ENCODE measurements around the gene HNRNPF. TPM values are rescaled to one million over a fixed set of nuclear protein-coding genes. Genes with fewer than 3 reads are reported as not detected.
"Not testable (repeated sequence)": the region's sequence is repeated elsewhere in the genome, so short reads cannot be mapped to it uniquely, and the experiment has no call there.

The HNRNPF gene
- total and polyA plus RNA-seq, 5 donors from 2014 or later, result 143 to 350 (median 316) TPM

DNA sequence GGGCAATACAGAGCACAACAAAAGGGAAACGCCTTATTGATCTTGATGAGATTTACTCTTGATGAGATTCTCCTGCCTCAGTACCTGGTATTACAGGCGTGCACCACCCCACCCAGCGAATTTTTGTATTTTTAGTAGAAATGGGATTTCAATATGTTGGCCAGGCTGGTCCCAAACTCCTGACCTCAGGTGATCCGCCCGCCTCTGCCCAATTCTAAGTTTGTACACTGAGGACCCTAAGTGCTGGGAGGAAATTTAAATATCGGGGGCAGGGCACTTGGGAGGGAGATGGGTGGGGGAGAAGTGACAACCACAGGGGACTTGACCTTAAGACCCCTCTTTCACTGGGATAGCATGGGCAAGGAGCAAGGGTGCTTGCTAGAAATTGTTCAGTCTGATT, 14.1 kb downstream of the HNRNPF start:
- H3K36me3 ChIP-seq (ENCODE audit: control insufficient read depth, insufficient read depth, low read length), result peaks cover 49% of the 10 kb centered on the region
- peak overlapping the region; percentile 80 for H3K4me3 ChIP-seq (ENCODE audit: low read depth, low read length)

DNA sequence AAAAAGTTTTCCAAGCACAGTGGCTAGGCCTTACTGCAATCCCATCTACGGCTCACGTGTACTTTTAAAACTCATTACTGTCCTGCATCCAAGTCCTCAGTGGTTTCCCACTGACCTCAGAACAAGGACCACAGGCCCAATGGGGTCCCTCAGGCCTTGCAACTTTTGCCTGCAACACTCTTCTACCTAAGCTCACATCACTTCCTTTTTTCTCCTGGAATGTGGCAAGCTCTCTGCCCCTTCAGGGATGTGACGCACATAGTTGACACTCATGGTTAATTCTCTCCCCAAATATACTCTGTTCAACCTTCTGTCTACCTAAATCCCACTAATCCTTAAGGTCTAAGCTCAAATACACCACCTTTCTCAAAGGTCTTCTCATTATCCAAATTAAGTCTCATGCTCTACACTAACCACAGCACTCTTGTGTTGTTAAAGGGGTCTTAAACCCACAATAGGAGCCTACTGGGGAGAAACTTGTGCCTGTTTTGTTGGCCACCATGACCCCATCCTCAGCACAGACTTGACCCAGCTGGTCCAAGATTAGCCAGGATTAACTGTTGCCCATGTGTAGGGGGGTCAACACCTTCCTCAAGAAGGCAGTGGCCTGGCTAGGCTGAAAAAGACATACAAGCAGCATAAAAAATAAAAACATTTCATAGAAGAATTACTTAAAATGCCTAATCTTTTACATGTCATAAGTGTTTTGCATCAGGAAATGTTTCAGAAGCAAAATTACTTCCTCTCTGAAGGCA, 15.2 kb downstream of the HNRNPF start:
- Mint-ChIP-seq H3K4me1 (peaks cover 21 to 86% (median 63%) of the 10 kb centered on the region in 4 donors), H3K4me3 (peak overlapping the region in 1 of 4 donors; percentile 97), H3K27ac (peak overlapping the region; percentile 22 to 97 (median 77)), H3K36me3 (peaks cover 36% of the 10 kb centered on the region), H3K9me3 (no peaks in the 10 kb centered on the region), H3K27me3 (no peaks in the 10 kb centered on the region)
- no peaks in the 10 kb centered on the region for H3K27me3 ChIP-seq (ENCODE audit: control insufficient read depth, insufficient read depth, low read length)
- peaks cover 60% of the 10 kb centered on the region for H3K36me3 ChIP-seq (ENCODE audit: control insufficient read depth, insufficient read depth, low read length)
- ATAC-seq (ENCODE audit: low read depth in 2 of 2) (no peak), DNase-seq (no peak)
- H3K9me3 ChIP-seq (ENCODE audit: control insufficient read depth in 2 of 2, low read length in 2 of 2), result no peaks in the 10 kb centered on the region
- peak overlapping the region; percentile 53 for H3K4me3 ChIP-seq (ENCODE audit: low read depth, low read length)
- H3K27ac ChIP-seq (ENCODE audit: insufficient read depth, low read length, poor library complexity, severe bottlenecking), result peak overlapping the region; percentile 97
- H3K4me1 ChIP-seq (ENCODE audit: control insufficient read depth, insufficient read depth, low read length, poor library complexity, severe bottlenecking), result peaks cover 73% of the 10 kb centered on the region

More for the DNA sequence above, 14.1 kb downstream of the HNRNPF start:
- ATAC-seq (ENCODE audit: low read depth in 2 of 2), result no peak
- no peaks in the 10 kb centered on the region for H3K9me3 Mint-ChIP-seq
- Histone ChIP-seq H3K9me3 (ENCODE audit: control insufficient read depth in 2 of 2, low read length in 2 of 2) (no peaks in the 10 kb centered on the region), H3K27me3 (ENCODE audit: control insufficient read depth, insufficient read depth, low read length) (no peaks in the 10 kb centered on the region), H3K27ac (ENCODE audit: insufficient read depth, low read length, poor library complexity, severe bottlenecking) (peak overlapping the region; percentile 97), H3K4me1 (ENCODE audit: control insufficient read depth, insufficient read depth, low read length, poor library complexity, severe bottlenecking) (peaks cover 78% of the 10 kb centered on the region)
- peak overlapping the region; percentile 90 to 97 (median 94) for H3K4me3 Mint-ChIP-seq
- peak overlapping the region; percentile 91 to 99 (median 97) for H3K27ac Mint-ChIP-seq
- no peaks in the 10 kb centered on the region for H3K27me3 Mint-ChIP-seq
- no peak for DNase-seq
- peaks cover 32% of the 10 kb centered on the region for H3K36me3 Mint-ChIP-seq
- peaks cover 23 to 86% (median 65%) of the 10 kb centered on the region in 4 donors for H3K4me1 Mint-ChIP-seq

DNA sequence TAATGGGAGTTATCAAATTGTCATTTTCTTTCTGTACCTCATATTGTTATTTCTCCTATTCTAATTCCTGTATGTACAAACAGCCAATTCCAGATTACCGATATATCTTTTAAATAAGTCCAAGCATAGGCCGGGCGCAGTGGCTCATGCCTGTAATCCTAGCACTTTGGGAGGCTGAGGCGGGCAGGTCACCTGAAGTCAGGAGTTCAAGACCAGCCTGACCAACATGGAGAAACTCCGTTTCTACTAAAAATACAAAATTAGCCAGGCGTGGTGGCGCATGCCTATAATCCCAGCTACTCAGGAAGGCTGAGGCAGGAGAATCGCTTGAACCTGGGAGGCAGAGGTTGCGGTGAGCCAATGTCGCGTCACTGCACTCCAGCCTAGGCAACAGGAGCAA, 15.8 kb downstream of the HNRNPF start:
- Mint-ChIP-seq H3K27ac (peak overlapping the region; percentile 16 to 55 (median 48)), H3K4me1 (peaks cover 27 to 86% (median 65%) of the 10 kb centered on the region in 4 donors), H3K36me3 (peaks cover 42% of the 10 kb centered on the region), H3K4me3 (peak overlapping the region in 3 of 4 donors; percentile 0 to 61 (median 8))
- H3K27me3 ChIP-seq (ENCODE audit: control insufficient read depth, insufficient read depth, low read length); H3K27me3 Mint-ChIP-seq; DNase-seq; H3K9me3 Mint-ChIP-seq; ATAC-seq (ENCODE audit: low read depth in 2 of 2); H3K9me3 ChIP-seq (ENCODE audit: control insufficient read depth in 2 of 2, low read length in 2 of 2); H3K4me3 ChIP-seq (ENCODE audit: low read depth, low read length): not testable (repeated sequence)
- peak overlapping the region; percentile 97 for H3K27ac ChIP-seq (ENCODE audit: insufficient read depth, low read length, poor library complexity, severe bottlenecking)
- H3K36me3 ChIP-seq (ENCODE audit: control insufficient read depth, insufficient read depth, low read length), result peaks cover 66% of the 10 kb centered on the region
- peaks cover 71% of the 10 kb centered on the region for H3K4me1 ChIP-seq (ENCODE audit: control insufficient read depth, insufficient read depth, low read length, poor library complexity, severe bottlenecking)

DNA sequence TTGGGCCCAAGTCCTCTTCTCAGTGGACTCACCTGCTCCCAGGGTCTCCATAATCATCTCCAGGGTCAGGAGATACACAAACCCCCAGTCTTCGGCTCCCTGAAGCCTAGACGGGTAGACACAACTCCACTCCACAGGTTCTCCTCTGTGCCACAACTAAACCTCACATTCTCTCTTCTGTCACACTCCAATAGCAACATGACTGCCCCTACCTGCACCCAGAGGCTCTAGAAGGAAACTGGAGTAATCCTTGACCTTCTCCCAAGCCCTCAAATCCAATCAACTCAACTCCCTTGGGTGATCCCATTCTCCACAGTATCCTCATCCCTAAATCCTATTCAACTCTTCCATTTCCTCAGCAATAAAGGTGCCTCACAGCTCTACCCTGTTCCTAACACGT, 16.2 kb downstream of the HNRNPF start:
- H3K27ac ChIP-seq (ENCODE audit: insufficient read depth, low read length, poor library complexity, severe bottlenecking), result peak overlapping the region; percentile 38
- no peak overlapping the region for H3K4me3 ChIP-seq (ENCODE audit: low read depth, low read length)
- Mint-ChIP-seq H3K27me3 (no peaks in the 10 kb centered on the region), H3K4me1 (peaks cover 25 to 86% (median 65%) of the 10 kb centered on the region in 4 donors), H3K4me3 (peak overlapping the region in 3 of 4 donors; percentile 0 to 61 (median 8)), H3K9me3 (no peaks in the 10 kb centered on the region), H3K27ac (peak overlapping the region; percentile 48 to 85 (median 55)), H3K36me3 (peaks cover 43% of the 10 kb centered on the region)
- no peak for DNase-seq
- peaks cover 66% of the 10 kb centered on the region for H3K4me1 ChIP-seq (ENCODE audit: control insufficient read depth, insufficient read depth, low read length, poor library complexity, severe bottlenecking)
- peaks cover 70% of the 10 kb centered on the region for H3K36me3 ChIP-seq (ENCODE audit: control insufficient read depth, insufficient read depth, low read length)
- H3K27me3 ChIP-seq (ENCODE audit: control insufficient read depth, insufficient read depth, low read length), result no peaks in the 10 kb centered on the region
- no peak for ATAC-seq (ENCODE audit: low read depth in 2 of 2)
- no peaks in the 10 kb centered on the region for H3K9me3 ChIP-seq (ENCODE audit: control insufficient read depth in 2 of 2, low read length in 2 of 2)

DNA sequence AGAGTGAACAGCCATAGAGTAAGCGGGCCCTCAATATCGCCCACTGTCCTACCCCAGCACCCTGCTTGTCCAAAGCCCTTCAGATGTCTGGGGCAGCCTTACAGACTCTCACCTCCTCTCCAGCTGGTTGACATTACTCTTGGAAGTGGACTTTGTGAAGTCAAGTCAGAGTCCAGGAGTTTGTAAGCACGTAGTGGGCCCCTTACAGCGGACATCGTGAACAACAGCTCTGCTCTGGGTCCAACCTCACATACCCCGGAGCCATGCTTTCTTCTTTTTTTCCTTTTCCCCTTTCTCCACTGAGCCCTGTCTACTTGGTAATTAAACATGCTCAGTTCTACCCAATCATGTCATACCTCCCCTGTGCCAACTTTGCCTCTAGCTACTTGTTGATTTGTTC, 17.5 kb downstream of the HNRNPF start:
- DNase-seq (no peak), ATAC-seq (ENCODE audit: low read depth in 2 of 2) (no peak)
- Mint-ChIP-seq H3K27me3 (no peaks in the 10 kb centered on the region), H3K4me3 (peak overlapping the region in 3 of 4 donors; percentile 5 to 63 (median 11)), H3K4me1 (peaks cover 22 to 91% (median 70%) of the 10 kb centered on the region in 4 donors), H3K27ac (peak overlapping the region in 2 of 3 donors; percentile 54 to 92), H3K9me3 (no peaks in the 10 kb centered on the region), H3K36me3 (peaks cover 52% of the 10 kb centered on the region)
- peaks cover 83% of the 10 kb centered on the region for H3K36me3 ChIP-seq (ENCODE audit: control insufficient read depth, insufficient read depth, low read length)
- peaks cover 60% of the 10 kb centered on the region for H3K4me1 ChIP-seq (ENCODE audit: control insufficient read depth, insufficient read depth, low read length, poor library complexity, severe bottlenecking)
- H3K9me3 ChIP-seq (ENCODE audit: control insufficient read depth in 2 of 2, low read length in 2 of 2), result no peaks in the 10 kb centered on the region
- H3K4me3 ChIP-seq (ENCODE audit: low read depth, low read length), result no peak overlapping the region
- no peaks in the 10 kb centered on the region for H3K27me3 ChIP-seq (ENCODE audit: control insufficient read depth, insufficient read depth, low read length)
- peak overlapping the region; percentile 45 for H3K27ac ChIP-seq (ENCODE audit: insufficient read depth, low read length, poor library complexity, severe bottlenecking)

DNA sequence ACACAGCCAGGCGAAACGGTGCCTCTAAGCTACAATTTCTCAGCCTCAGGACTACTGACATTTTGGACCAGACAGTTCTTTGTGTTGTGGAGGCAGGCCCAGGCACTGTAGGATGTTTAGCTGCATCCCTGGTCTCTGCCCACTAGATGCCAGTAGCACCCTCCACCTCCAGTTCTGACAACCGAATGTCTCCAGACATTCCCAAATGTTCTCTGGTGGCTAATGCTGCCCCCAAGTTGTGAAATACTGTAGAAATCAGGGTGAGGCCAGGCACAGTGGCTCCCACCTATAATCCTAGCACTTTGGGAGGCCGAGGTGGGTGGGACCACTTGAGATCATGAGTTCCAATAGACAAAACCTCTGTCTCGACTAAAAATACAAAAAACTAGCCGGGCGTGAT, 18.2 kb downstream of the HNRNPF start:
- peak; percentile 48 to 53 for ATAC-seq (ENCODE audit: low read depth in 2 of 2)
- H3K27me3 Mint-ChIP-seq, result no peaks in the 10 kb centered on the region
- DNase-seq, result peak in 2 of 3 donors; percentile 27 to 29
- Histone ChIP-seq H3K4me1 (ENCODE audit: control insufficient read depth, insufficient read depth, low read length, poor library complexity, severe bottlenecking) (peaks cover 54% of the 10 kb centered on the region), H3K4me3 (ENCODE audit: low read depth, low read length) (no peak overlapping the region), H3K9me3 (ENCODE audit: control insufficient read depth in 2 of 2, low read length in 2 of 2) (no peaks in the 10 kb centered on the region), H3K27me3 (ENCODE audit: control insufficient read depth, insufficient read depth, low read length) (no peaks in the 10 kb centered on the region), H3K36me3 (ENCODE audit: control insufficient read depth, insufficient read depth, low read length) (peaks cover 89% of the 10 kb centered on the region), H3K27ac (ENCODE audit: insufficient read depth, low read length, poor library complexity, severe bottlenecking) (peak overlapping the region; percentile 45)
- H3K27ac Mint-ChIP-seq, result peak overlapping the region in 2 of 3 donors; percentile 54 to 65
- H3K4me1 Mint-ChIP-seq, result peaks cover 24 to 87% (median 69%) of the 10 kb centered on the region in 4 donors
- peaks cover 55% of the 10 kb centered on the region for H3K36me3 Mint-ChIP-seq
- no peaks in the 10 kb centered on the region for H3K9me3 Mint-ChIP-seq
- peak overlapping the region in 2 of 4 donors; percentile 3 to 69 for H3K4me3 Mint-ChIP-seq

DNA sequence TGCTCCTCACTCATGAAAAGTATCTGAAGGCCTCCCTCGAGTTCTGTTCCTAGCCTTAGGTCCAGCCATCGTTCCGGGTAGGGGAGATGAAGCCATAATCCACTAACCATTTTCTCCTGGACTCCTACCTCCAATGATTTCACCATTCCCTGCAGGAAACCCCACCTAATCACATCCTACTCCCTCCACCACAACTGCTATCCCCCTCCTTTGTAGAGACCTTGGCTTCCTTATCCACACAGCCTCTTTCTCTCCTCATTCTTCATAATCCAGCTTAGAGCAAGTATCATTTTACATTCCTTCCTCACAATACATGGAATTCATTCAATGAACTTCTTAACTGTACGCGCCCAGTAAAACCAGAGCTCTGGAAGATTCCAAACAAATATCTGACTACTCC, 18.7 kb downstream of the HNRNPF start:
- H3K27ac Mint-ChIP-seq, result peak overlapping the region in 2 of 3 donors; percentile 54 to 65
- Histone ChIP-seq H3K36me3 (ENCODE audit: control insufficient read depth, insufficient read depth, low read length) (peaks cover 86% of the 10 kb centered on the region), H3K9me3 (ENCODE audit: control insufficient read depth in 2 of 2, low read length in 2 of 2) (no peaks in the 10 kb centered on the region), H3K4me3 (ENCODE audit: low read depth, low read length) (no peak overlapping the region), H3K4me1 (ENCODE audit: control insufficient read depth, insufficient read depth, low read length, poor library complexity, severe bottlenecking) (peaks cover 50% of the 10 kb centered on the region), H3K27ac (ENCODE audit: insufficient read depth, low read length, poor library complexity, severe bottlenecking) (peak overlapping the region; percentile 45), H3K27me3 (ENCODE audit: control insufficient read depth, insufficient read depth, low read length) (no peaks in the 10 kb centered on the region)
- H3K27me3 Mint-ChIP-seq, result no peaks in the 10 kb centered on the region
- H3K4me3 Mint-ChIP-seq, result peak overlapping the region in 3 of 4 donors; percentile 3 to 69 (median 22)
- H3K36me3 Mint-ChIP-seq, result peaks cover 52% of the 10 kb centered on the region
- no peak for ATAC-seq (ENCODE audit: low read depth in 2 of 2)
- H3K4me1 Mint-ChIP-seq, result peaks cover 24 to 83% (median 66%) of the 10 kb centered on the region in 4 donors
- no peaks in the 10 kb centered on the region for H3K9me3 Mint-ChIP-seq
- DNase-seq, result no peak

Measured in CD4-positive, CD25-positive, alpha-beta regulatory T cell (primary cell).